K562 (cell line): Measurements from ENCODE around the gene GPATCH3. TPM values are rescaled to one million over a fixed set of nuclear protein-coding genes. Genes with fewer than 3 reads are reported as not detected.

ENCODE experiments used
- CHD2 ChIP-seq: IDR thresholded peaks from 2 replicates; pipeline ENCODE4 v1.6.1; 2011; ENCODE audit warnings: low read depth, low read length
- CTBP1 ChIP-seq: fragments of 450-650 bp; IDR thresholded peaks from 2 replicates; pipeline ENCODE4 v1.6.1; 2016; ENCODE audit warnings: borderline replicate concordance
- LCOR ChIP-seq: sonication (generic); formaldehyde crosslinking; IDR thresholded peaks from 2 replicates; pipeline ENCODE4 v1.8.0; 2022; ENCODE audit warnings: mild to moderate bottlenecking, missing genetic modification reagents
- LEF1 ChIP-seq: fragments of 450-650 bp; IDR thresholded peaks from 2 replicates; pipeline ENCODE4 v1.6.1; 2016; ENCODE audit warnings: mild to moderate bottlenecking
- MAFK ChIP-seq: IDR thresholded peaks from 2 replicates; pipeline ENCODE4 v1.6.1; 2011; ENCODE audit warnings: low read length, improper control_type of control experiment
- MEIS2 ChIP-seq: fragments of 450-650 bp; IDR thresholded peaks from 2 replicates; pipeline ENCODE4 v1.6.1; 2014; ENCODE audit warnings: mild to moderate bottlenecking; ENCODE audit not compliant: partially characterized antibody
- TCF7L2 ChIP-seq: fragments of 150-350 bp; IDR thresholded peaks from 2 replicates; pipeline ENCODE4 v1.6.1; 2016; ENCODE audit warnings: low read depth, mild to moderate bottlenecking, low read length, moderate library complexity
- ZNF146 ChIP-seq: IDR thresholded peaks from one replicate; pipeline ENCODE4 v1.6.1; 2018; ENCODE audit warnings: missing compliant biosample characterization; ENCODE audit not compliant: unreplicated experiment
- ZNF584 ChIP-seq: fragments of 200-800 bp; sonication (Bioruptor generic); IDR thresholded peaks from 2 replicates; pipeline ENCODE4 v1.6.1; 2016; ENCODE audit warnings: low read depth, mild to moderate bottlenecking, missing genetic modification characterization, missing compliant biosample characterization
- polyA plus RNA-seq, 8 experiments: library from polyadenylated mRNA; depleted of rRNA in 4 of 8; stranded (reverse) in 5 of 8; unstranded in 3 of 8; fragments of >200 nt; fragmentation: Nextera tagmentation in 2 of 8; fragmentation: Illumina TruSeq in 1 of 8; extraction: Ambion mirVana in 2 of 8; extraction: Trizol in 1 of 8; gene quantifications; 2 replicates each; pipeline versions ENCODE4 v1.2.1 to v1.2.3, GENCODE V29; 2011 to 2014; ENCODE audit warnings: inconsistent platforms in 1 of 8, missing spikeins in 1 of 8
- total RNA-seq, 7 experiments: library from RNA; depleted of rRNA in 6 of 7; stranded (reverse); fragments of >200 nt in 6 of 7; fragmentation: Illumina TruSeq in 2 of 7; extraction: Trizol in 2 of 7; gene quantifications; 2 replicates each; pipeline versions ENCODE4 v1.2.1 to v1.2.3, GENCODE V29; 2011 to 2021; ENCODE audit warnings: low replicate concordance in 1 of 7
- TF ChIP-seq, protein P1 (sequence below), 2 experiments: fragments of 200-800 bp in 1 of 2; sonication (Bioruptor generic) in 1 of 2; sonication (generic) in 1 of 2; formaldehyde crosslinking in 1 of 2; IDR thresholded peaks in 1 of 2; conservative IDR thresholded peaks in 1 of 2; 2 replicates each; pipeline versions ENCODE4 v1.5.0 to v1.6.1; 2016 to 2020; ENCODE audit warnings: missing compliant biosample characterization in 1 of 2, missing genetic modification characterization in 1 of 2, missing genetic modification reagents in 1 of 2
- TF ChIP-seq, protein P2 (sequence below): IDR thresholded peaks from 2 replicates; pipeline ENCODE4 v1.6.1; 2011; ENCODE audit warnings: borderline replicate concordance, low read depth, mild to moderate bottlenecking, moderate library complexity, low read length; ENCODE audit not compliant: insufficient read depth, poor library complexity, severe bottlenecking
- TF ChIP-seq, protein P3 (sequence below): sonication (generic); formaldehyde crosslinking; IDR thresholded peaks from 2 replicates; pipeline ENCODE4 v1.8.0; 2023; ENCODE audit warnings: mild to moderate bottlenecking, missing genetic modification reagents
- TF ChIP-seq, protein P4 (sequence below): sonication (generic); formaldehyde crosslinking; IDR thresholded peaks from 2 replicates; pipeline ENCODE4 v1.9.0; 2022; ENCODE audit warnings: mild to moderate bottlenecking, missing genetic modification reagents

GPATCH3 gene
- total and polyA plus RNA-seq, 9 of the 15 experiments (the other 6 are each of a cell fraction or from before 2014, with no cell fraction given) = 1.6 to 23.0 (median 13.3) TPM

DNA sequence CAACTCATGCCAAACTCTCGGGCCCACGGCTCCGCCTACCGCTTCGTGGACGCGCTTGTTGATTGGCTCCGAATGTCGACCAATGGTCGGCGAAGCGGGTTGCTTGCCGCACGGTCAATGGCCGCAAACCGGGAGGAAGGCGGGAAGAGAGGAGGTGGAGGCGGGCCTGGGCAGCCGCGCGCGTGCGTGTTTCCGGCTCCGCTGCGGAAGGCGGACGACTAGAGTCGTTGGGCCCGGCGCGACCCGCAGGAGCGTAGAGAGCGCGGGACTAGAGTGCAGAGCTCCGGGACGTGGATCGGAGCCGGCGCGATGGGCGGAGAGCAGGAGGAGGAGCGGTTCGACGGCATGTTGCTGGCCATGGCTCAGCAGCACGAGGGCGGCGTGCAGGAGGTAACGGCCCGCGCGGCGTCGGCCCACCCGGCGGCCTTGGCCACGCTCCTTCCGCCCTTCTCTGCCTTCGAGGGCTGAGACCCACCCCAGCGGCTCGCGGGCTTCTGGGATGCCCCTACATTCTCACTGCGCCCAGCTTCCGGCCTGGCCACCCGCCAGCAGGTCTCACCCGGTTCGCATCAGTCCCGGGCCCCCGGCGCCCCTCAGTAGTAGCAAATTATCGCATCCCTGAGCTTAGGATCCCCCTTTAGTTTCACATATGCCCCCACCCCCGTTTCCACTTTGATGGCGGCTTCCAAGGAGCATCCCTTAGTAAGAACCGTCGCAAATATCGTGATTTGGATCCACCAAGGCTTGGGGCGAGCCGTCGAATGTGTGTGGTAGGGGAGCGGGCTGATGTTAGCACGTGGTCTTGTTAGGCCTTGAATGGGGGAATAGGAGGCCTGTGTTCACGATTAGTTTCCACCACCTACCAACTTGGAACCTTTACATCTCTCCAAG, 21.5 kb upstream of the GPATCH3 start, which contains the start of gene NUDC (continued):
- TF ChIP-seq MAFK (no peak), ZNF146 (peak; percentile 18), TCF7L2 (no peak), CTBP1 (peak; percentile 72; the same call in 1 of the 2 replicates), CHD2 (peak; percentile 68), LCOR (CRISPR knock-in tag) (peak; percentile 81; the same call in 1 of the 2 replicates), MEIS2 (peak; percentile 63), ZNF584 (CRISPR knock-in tag) (0 out of 2 replicates have a peak, but pooled peaks have one; percentile 34), LEF1 (no peak)
- TF ChIP-seq, protein P1, sequence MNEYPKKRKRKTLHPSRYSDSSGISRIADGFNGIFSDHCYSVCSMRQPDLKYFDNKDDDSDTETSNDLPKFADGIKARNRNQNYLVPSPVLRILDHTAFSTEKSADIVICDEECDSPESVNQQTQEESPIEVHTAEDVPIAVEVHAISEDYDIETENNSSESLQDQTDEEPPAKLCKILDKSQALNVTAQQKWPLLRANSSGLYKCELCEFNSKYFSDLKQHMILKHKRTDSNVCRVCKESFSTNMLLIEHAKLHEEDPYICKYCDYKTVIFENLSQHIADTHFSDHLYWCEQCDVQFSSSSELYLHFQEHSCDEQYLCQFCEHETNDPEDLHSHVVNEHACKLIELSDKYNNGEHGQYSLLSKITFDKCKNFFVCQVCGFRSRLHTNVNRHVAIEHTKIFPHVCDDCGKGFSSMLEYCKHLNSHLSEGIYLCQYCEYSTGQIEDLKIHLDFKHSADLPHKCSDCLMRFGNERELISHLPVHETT (CRISPR knock-in tag; conservative IDR thresholded peaks at IDR 0.05 in 1 of 2, IDR thresholded peaks at IDR 0.05 in 1 of 2) = 0 out of 4 replicates have a peak, but pooled peaks of 1 of the 2 experiments have one; percentile 69
- TF ChIP-seq, protein P2, sequence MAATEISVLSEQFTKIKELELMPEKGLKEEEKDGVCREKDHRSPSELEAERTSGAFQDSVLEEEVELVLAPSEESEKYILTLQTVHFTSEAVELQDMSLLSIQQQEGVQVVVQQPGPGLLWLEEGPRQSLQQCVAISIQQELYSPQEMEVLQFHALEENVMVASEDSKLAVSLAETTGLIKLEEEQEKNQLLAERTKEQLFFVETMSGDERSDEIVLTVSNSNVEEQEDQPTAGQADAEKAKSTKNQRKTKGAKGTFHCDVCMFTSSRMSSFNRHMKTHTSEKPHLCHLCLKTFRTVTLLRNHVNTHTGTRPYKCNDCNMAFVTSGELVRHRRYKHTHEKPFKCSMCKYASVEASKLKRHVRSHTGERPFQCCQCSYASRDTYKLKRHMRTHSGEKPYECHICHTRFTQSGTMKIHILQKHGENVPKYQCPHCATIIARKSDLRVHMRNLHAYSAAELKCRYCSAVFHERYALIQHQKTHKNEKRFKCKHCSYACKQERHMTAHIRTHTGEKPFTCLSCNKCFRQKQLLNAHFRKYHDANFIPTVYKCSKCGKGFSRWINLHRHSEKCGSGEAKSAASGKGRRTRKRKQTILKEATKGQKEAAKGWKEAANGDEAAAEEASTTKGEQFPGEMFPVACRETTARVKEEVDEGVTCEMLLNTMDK = no peak
- TF ChIP-seq, protein P3, sequence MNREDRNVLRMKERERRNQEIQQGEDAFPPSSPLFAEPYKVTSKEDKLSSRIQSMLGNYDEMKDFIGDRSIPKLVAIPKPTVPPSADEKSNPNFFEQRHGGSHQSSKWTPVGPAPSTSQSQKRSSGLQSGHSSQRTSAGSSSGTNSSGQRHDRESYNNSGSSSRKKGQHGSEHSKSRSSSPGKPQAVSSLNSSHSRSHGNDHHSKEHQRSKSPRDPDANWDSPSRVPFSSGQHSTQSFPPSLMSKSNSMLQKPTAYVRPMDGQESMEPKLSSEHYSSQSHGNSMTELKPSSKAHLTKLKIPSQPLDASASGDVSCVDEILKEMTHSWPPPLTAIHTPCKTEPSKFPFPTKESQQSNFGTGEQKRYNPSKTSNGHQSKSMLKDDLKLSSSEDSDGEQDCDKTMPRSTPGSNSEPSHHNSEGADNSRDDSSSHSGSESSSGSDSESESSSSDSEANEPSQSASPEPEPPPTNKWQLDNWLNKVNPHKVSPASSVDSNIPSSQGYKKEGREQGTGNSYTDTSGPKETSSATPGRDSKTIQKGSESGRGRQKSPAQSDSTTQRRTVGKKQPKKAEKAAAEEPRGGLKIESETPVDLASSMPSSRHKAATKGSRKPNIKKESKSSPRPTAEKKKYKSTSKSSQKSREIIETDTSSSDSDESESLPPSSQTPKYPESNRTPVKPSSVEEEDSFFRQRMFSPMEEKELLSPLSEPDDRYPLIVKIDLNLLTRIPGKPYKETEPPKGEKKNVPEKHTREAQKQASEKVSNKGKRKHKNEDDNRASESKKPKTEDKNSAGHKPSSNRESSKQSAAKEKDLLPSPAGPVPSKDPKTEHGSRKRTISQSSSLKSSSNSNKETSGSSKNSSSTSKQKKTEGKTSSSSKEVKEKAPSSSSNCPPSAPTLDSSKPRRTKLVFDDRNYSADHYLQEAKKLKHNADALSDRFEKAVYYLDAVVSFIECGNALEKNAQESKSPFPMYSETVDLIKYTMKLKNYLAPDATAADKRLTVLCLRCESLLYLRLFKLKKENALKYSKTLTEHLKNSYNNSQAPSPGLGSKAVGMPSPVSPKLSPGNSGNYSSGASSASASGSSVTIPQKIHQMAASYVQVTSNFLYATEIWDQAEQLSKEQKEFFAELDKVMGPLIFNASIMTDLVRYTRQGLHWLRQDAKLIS = 0 out of 2 replicates have a peak, but pooled peaks have one; percentile 29
- TF ChIP-seq, protein P4, sequence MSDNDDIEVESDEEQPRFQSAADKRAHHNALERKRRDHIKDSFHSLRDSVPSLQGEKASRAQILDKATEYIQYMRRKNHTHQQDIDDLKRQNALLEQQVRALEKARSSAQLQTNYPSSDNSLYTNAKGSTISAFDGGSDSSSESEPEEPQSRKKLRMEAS = peak; percentile 96
